ENCODE results near the gene SPEN.

DNA sequence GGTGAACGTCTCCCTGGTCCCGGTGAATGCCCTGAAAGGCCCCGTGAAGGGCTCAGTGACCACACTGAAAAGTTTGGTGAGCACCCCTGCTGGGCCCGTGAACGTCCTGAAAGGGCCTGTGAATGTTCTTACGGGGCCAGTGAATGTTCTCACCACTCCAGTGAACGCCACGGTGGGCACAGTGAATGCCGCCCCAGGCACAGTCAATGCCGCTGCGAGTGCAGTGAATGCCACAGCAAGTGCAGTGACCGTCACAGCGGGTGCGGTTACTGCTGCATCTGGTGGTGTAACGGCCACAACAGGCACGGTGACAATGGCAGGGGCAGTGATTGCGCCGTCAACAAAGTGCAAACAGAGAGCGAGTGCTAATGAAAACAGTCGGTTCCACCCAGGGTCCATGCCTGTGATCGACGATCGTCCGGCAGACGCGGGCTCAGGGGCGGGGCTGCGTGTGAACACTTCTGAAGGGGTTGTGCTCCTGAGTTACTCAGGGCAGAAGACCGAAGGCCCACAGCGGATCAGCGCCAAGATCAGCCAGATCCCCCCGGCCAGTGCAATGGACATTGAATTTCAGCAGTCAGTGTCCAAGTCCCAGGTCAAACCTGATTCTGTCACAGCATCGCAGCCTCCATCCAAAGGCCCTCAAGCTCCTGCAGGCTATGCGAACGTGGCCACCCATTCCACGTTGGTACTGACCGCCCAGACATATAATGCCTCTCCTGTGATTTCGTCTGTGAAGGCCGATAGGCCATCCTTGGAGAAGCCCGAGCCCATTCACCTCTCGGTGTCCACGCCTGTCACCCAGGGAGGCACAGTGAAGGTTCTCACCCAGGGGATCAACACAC, 86.9 kb downstream of the SPEN start:
- TF ChIP-seq SETDB1 (IDR thresholded peaks at IDR 0.05; ENCODE audit: insufficient read length, low read length) (no peak), ZNF274 (IDR thresholded peaks at IDR 0.05; ENCODE audit: low read length) (no peak), ZNF274 (tag by site-specific recombination; IDR thresholded peaks at IDR 0.05; ENCODE audit: borderline replicate concordance) (no peak)
- TF ChIP-seq, protein P1, sequence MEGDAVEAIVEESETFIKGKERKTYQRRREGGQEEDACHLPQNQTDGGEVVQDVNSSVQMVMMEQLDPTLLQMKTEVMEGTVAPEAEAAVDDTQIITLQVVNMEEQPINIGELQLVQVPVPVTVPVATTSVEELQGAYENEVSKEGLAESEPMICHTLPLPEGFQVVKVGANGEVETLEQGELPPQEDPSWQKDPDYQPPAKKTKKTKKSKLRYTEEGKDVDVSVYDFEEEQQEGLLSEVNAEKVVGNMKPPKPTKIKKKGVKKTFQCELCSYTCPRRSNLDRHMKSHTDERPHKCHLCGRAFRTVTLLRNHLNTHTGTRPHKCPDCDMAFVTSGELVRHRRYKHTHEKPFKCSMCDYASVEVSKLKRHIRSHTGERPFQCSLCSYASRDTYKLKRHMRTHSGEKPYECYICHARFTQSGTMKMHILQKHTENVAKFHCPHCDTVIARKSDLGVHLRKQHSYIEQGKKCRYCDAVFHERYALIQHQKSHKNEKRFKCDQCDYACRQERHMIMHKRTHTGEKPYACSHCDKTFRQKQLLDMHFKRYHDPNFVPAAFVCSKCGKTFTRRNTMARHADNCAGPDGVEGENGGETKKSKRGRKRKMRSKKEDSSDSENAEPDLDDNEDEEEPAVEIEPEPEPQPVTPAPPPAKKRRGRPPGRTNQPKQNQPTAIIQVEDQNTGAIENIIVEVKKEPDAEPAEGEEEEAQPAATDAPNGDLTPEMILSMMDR (tag by site-specific recombination; IDR thresholded peaks at IDR 0.05) = no peak
